ENCODE data around the gene CAPZA1.
A peak's percentile ranks its signal among the peaks of the same experiment; 100 is the strongest.

The CAPZA1 gene

GRCh38 chr1:112703706-112704105 is 84.1 kb downstream of the CAPZA1 start:
- peak overlapping the region; percentile 59 for H3K4ac ChIP-seq (ENCODE audit: low read depth, low read length)
- H2BK12ac ChIP-seq (ENCODE audit: low read length), result no peak overlapping the region
- peaks cover 24% of the 10 kb centered on the region for H3K79me2 ChIP-seq (ENCODE audit: control insufficient read depth, insufficient read depth, low read length, poor library complexity)
- H2BK120ac ChIP-seq (ENCODE audit: insufficient read depth, low read length, poor library complexity), result no peak overlapping the region
- H2BK5ac ChIP-seq (ENCODE audit: low read depth, low read length, poor library complexity), result peak overlapping the region; percentile 24
- no CpG with 5 or more reads among the region's 8 CpGs for WGBS (ENCODE audit: extremely low coverage, insufficient coverage, insufficient read length)
- peak overlapping the region; percentile 25 for H3K18ac ChIP-seq (ENCODE audit: low read length)
- H3K9me3 ChIP-seq (ENCODE audit: insufficient read depth, low read depth, low read length), result no peaks in the 10 kb centered on the region
- no peak overlapping the region for H3K27ac ChIP-seq (ENCODE audit: low read depth, low read length)
- H3K23ac ChIP-seq (ENCODE audit: low read length), result no peak overlapping the region
- no peak overlapping the region for H2AK5ac ChIP-seq (ENCODE audit: low read length)
- peak overlapping the region; percentile 40 for H4K91ac ChIP-seq (ENCODE audit: low read depth, low read length)
- H4K12ac ChIP-seq (ENCODE audit: low read depth, low read length), result no peak overlapping the region
- H3K27me3 ChIP-seq (ENCODE audit: insufficient read depth, low read length), result no peaks in the 10 kb centered on the region
- H3K9ac ChIP-seq (ENCODE audit: low read length), result peak overlapping the region; percentile 20
- no peak overlapping the region for H3K4me3 ChIP-seq (ENCODE audit: low read depth, low read length)
- H3K36me3 ChIP-seq (ENCODE audit: control insufficient read depth in 1 of 2, insufficient read depth in 2 of 2, low read length in 2 of 2), result peaks cover 34 to 43% of the 10 kb centered on the region in 2 experiments
- no peak overlapping the region for H2AFZ ChIP-seq (ENCODE audit: insufficient read depth, low read length, poor library complexity)
- H3K4me1 ChIP-seq (ENCODE audit: control insufficient read depth in 1 of 2, insufficient read depth in 2 of 2, low read length in 2 of 2), result peaks cover 43 to 51% of the 10 kb centered on the region in 2 experiments
- peaks cover 32% of the 10 kb centered on the region for H3K79me1 ChIP-seq (ENCODE audit: low read length)
- H3K14ac ChIP-seq (ENCODE audit: low read length), result no peak overlapping the region
- no peak for DNase-seq
- no peak overlapping the region for H3K4me2 ChIP-seq (ENCODE audit: low read length)
- H4K8ac ChIP-seq (ENCODE audit: low read depth, low read length), result no peak overlapping the region

- Histone ChIP-seq H3K36me3 (ENCODE audit: control insufficient read depth in 1 of 2, insufficient read depth in 2 of 2, low read length in 2 of 2) (peaks cover 33 to 42% of the 10 kb centered on the region in 2 experiments), H4K8ac (ENCODE audit: low read depth, low read length) (no peak overlapping the region), H3K4me1 (ENCODE audit: control insufficient read depth in 1 of 2, insufficient read depth in 2 of 2, low read length in 2 of 2) (peaks cover 39 to 46% of the 10 kb centered on the region in 2 experiments), H3K27me3 (ENCODE audit: insufficient read depth, low read length) (no peaks in the 10 kb centered on the region), H3K79me2 (ENCODE audit: control insufficient read depth, insufficient read depth, low read length, poor library complexity) (peaks cover 24% of the 10 kb centered on the region), H3K9me3 (ENCODE audit: insufficient read depth, low read depth, low read length) (no peaks in the 10 kb centered on the region), H4K91ac (ENCODE audit: low read depth, low read length) (peak overlapping the region; percentile 34), H3K14ac (ENCODE audit: low read length) (peak overlapping the region; percentile 63), H2BK12ac (ENCODE audit: low read length) (peak overlapping the region; percentile 26), H3K27ac (ENCODE audit: low read depth, low read length) (peak overlapping the region; percentile 65), H3K18ac (ENCODE audit: low read length) (peak overlapping the region; percentile 73), H3K4me3 (ENCODE audit: low read depth, low read length) (peak overlapping the region; percentile 13), H2AFZ (ENCODE audit: insufficient read depth, low read length, poor library complexity) (no peak overlapping the region), H3K4ac (ENCODE audit: low read depth, low read length) (peak overlapping the region; percentile 85), H3K4me2 (ENCODE audit: low read length) (peak overlapping the region; percentile 59), H4K12ac (ENCODE audit: low read depth, low read length) (peak overlapping the region; percentile 23), H2BK5ac (ENCODE audit: low read depth, low read length, poor library complexity) (peak overlapping the region; percentile 49), H3K9ac (ENCODE audit: low read length) (peak overlapping the region; percentile 23), H2AK5ac (ENCODE audit: low read length) (peak overlapping the region; percentile 72), H3K79me1 (ENCODE audit: low read length) (peaks cover 29% of the 10 kb centered on the region), H3K23ac (ENCODE audit: low read length) (no peak overlapping the region), H2BK120ac (ENCODE audit: insufficient read depth, low read length, poor library complexity) (peak overlapping the region; percentile 39)
- no peak for DNase-seq
- no CpG with 5 or more reads among the region's 7 CpGs for WGBS (ENCODE audit: extremely low coverage, insufficient coverage, insufficient read length)
Observed at GRCh38 chr1:112704391-112704933, 84.8 kb downstream of the CAPZA1 start.

- H4K91ac ChIP-seq (ENCODE audit: low read depth, low read length), result peak overlapping the region; percentile 34
- peak overlapping the region; percentile 74 for H2BK5ac ChIP-seq (ENCODE audit: low read depth, low read length, poor library complexity)
- H3K23ac ChIP-seq (ENCODE audit: low read length), result no peak overlapping the region
- no peak overlapping the region for H2AFZ ChIP-seq (ENCODE audit: insufficient read depth, low read length, poor library complexity)
- DNase-seq, result peak; percentile 77 to 93
- H3K14ac ChIP-seq (ENCODE audit: low read length), result peak overlapping the region; percentile 63
- H3K4me2 ChIP-seq (ENCODE audit: low read length), result peak overlapping the region; percentile 81
- H3K4ac ChIP-seq (ENCODE audit: low read depth, low read length), result peak overlapping the region; percentile 85
- peak overlapping the region; percentile 89 for H3K4me3 ChIP-seq (ENCODE audit: low read depth, low read length)
- H3K27me3 ChIP-seq (ENCODE audit: insufficient read depth, low read length), result no peaks in the 10 kb centered on the region
- H3K79me1 ChIP-seq (ENCODE audit: low read length), result peaks cover 28% of the 10 kb centered on the region
- no peak overlapping the region for H3K9ac ChIP-seq (ENCODE audit: low read length)
- H3K79me2 ChIP-seq (ENCODE audit: control insufficient read depth, insufficient read depth, low read length, poor library complexity), result peaks cover 24% of the 10 kb centered on the region
- peaks cover 33 to 40% of the 10 kb centered on the region in 2 experiments for H3K4me1 ChIP-seq (ENCODE audit: control insufficient read depth in 1 of 2, insufficient read depth in 2 of 2, low read length in 2 of 2)
- peak overlapping the region; percentile 80 for H3K27ac ChIP-seq (ENCODE audit: low read depth, low read length)
- H2BK120ac ChIP-seq (ENCODE audit: insufficient read depth, low read length, poor library complexity), result peak overlapping the region; percentile 39
- H3K18ac ChIP-seq (ENCODE audit: low read length), result peak overlapping the region; percentile 81
- peaks cover 27 to 36% of the 10 kb centered on the region in 2 experiments for H3K36me3 ChIP-seq (ENCODE audit: control insufficient read depth in 1 of 2, insufficient read depth in 2 of 2, low read length in 2 of 2)
- peak overlapping the region; percentile 26 for H2BK12ac ChIP-seq (ENCODE audit: low read length)
- no peak overlapping the region for H4K12ac ChIP-seq (ENCODE audit: low read depth, low read length)
- no peaks in the 10 kb centered on the region for H3K9me3 ChIP-seq (ENCODE audit: insufficient read depth, low read depth, low read length)
- peak overlapping the region; percentile 72 for H2AK5ac ChIP-seq (ENCODE audit: low read length)
- no CpG with 5 or more reads among the region's 13 CpGs for WGBS (ENCODE audit: extremely low coverage, insufficient coverage, insufficient read length)
- no peak overlapping the region for H4K8ac ChIP-seq (ENCODE audit: low read depth, low read length)
Observed at GRCh38 chr1:112704934-112705627, 85.4 kb downstream of the CAPZA1 start.

- Histone ChIP-seq H2BK12ac (ENCODE audit: low read length) (peak within 1 kb of the TSS; percentile 67), H2AK5ac (ENCODE audit: low read length) (peak within 1 kb of the TSS; percentile 92), H2AFZ (ENCODE audit: insufficient read depth, low read length, poor library complexity) (peak within 1 kb of the TSS; percentile 91), H4K8ac (ENCODE audit: low read depth, low read length) (peak within 1 kb of the TSS; percentile 81), H2BK120ac (ENCODE audit: insufficient read depth, low read length, poor library complexity) (peak within 1 kb of the TSS; percentile 90), H4K12ac (ENCODE audit: low read depth, low read length) (peak within 1 kb of the TSS; percentile 89), H3K23ac (ENCODE audit: low read length) (no peak within 1 kb of the TSS), H3K4ac (ENCODE audit: low read depth, low read length) (peak within 1 kb of the TSS; percentile 98), H3K9me3 (ENCODE audit: insufficient read depth, low read depth, low read length) (no peaks in the 10 kb centered on the region), H3K79me1 (ENCODE audit: low read length) (peaks cover 22% of the 10 kb centered on the region), H3K4me1 (ENCODE audit: control insufficient read depth in 1 of 2, insufficient read depth in 2 of 2, low read length in 2 of 2) (peaks cover 18 to 27% of the 10 kb centered on the region in 2 experiments), H4K91ac (ENCODE audit: low read depth, low read length) (peak within 1 kb of the TSS; percentile 95), H3K79me2 (ENCODE audit: control insufficient read depth, insufficient read depth, low read length, poor library complexity) (peaks cover 21% of the 10 kb centered on the region), H3K27ac (ENCODE audit: low read depth, low read length) (peak within 1 kb of the TSS; percentile 83), H3K4me3 (ENCODE audit: low read depth, low read length) (peak within 1 kb of the TSS; percentile 89), H3K9ac (ENCODE audit: low read length) (peak within 1 kb of the TSS; percentile 85), H3K18ac (ENCODE audit: low read length) (peak within 1 kb of the TSS; percentile 94), H3K27me3 (ENCODE audit: insufficient read depth, low read length) (no peaks in the 10 kb centered on the region), H3K36me3 (ENCODE audit: control insufficient read depth in 1 of 2, insufficient read depth in 2 of 2, low read length in 2 of 2) (peaks cover 16 to 23% of the 10 kb centered on the region in 2 experiments), H2BK5ac (ENCODE audit: low read depth, low read length, poor library complexity) (peak within 1 kb of the TSS; percentile 92), H3K14ac (ENCODE audit: low read length) (peak within 1 kb of the TSS; percentile 97), H3K4me2 (ENCODE audit: low read length) (peak within 1 kb of the TSS; percentile 81)
- peak; percentile 73 to 88 for DNase-seq
- WGBS (ENCODE audit: extremely low coverage, insufficient coverage, insufficient read length), result no CpG with 5 or more reads among the region's 61 CpGs
Observed at GRCh38 chr1:112706505-112707220, 87.0 kb downstream of the CAPZA1 start, which contains the start of gene RHOC. Gene RHOC, minus strand, starts transcription at chr1:112707127. Its CDS starts 3,328 bp downstream, at chr1:112703799.
